CD14-positive monocyte (primary cell): Measurements from ENCODE around the gene MFAP1. TPM values are rescaled to one million over a fixed set of nuclear protein-coding genes. Genes with fewer than 3 reads are reported as not detected.
"Not testable (repeated sequence)": the region's sequence is repeated elsewhere in the genome, so short reads cannot be mapped to it uniquely, and the experiment has no call there.

Experiments used
- DNase-seq, 3 donors: peaks; one replicate each; pipeline ENCODE4 v3.0.0-alpha.2; 2011 to 2022
- H2AFZ ChIP-seq: 2 replicates; pipeline ENCODE4 v1.6.0; 2012; ENCODE audit warnings: mild to moderate bottlenecking, low read depth, low read length, inconsistent platforms; ENCODE audit not compliant: insufficient read depth, poor library complexity, severe bottlenecking
- H3K27ac ChIP-seq, 2 donors: 1 replicate in 1 of 2; 2 replicates in 1 of 2; pipeline ENCODE4 v1.5.1; 2012 to 2013; ENCODE audit warnings: low read length in 2 of 2, control low read depth in 1 of 2, inconsistent platforms in 1 of 2, low read depth in 1 of 2, mild to moderate bottlenecking in 1 of 2
- H3K27me3 ChIP-seq, 2 donors: one replicate each; pipeline versions ENCODE4 v1.6.0 to v1.6.1; 2011 to 2013; ENCODE audit warnings: low read length in 2 of 2; ENCODE audit not compliant: control insufficient read depth in 2 of 2, insufficient read depth in 2 of 2
- H3K36me3 ChIP-seq, 2 donors: replicated peaks in 1 of 2; 1 replicate in 1 of 2; 2 replicates in 1 of 2; pipeline versions ENCODE4 v1.5.1 to v1.6.1; 2012 to 2013; ENCODE audit warnings: low read length in 2 of 2, control low read depth in 1 of 2, inconsistent platforms in 1 of 2, mild to moderate bottlenecking in 1 of 2; ENCODE audit not compliant: insufficient read depth in 2 of 2, control insufficient read depth in 1 of 2
- H3K4me1 ChIP-seq, 2 donors: 1 replicate in 1 of 2; 2 replicates in 1 of 2; pipeline versions ENCODE4 v1.5.1 to v1.6.1; 2012 to 2013; ENCODE audit warnings: low read length in 2 of 2, control low read depth in 1 of 2, inconsistent platforms in 1 of 2, mild to moderate bottlenecking in 1 of 2, moderate library complexity in 1 of 2; ENCODE audit not compliant: insufficient read depth in 2 of 2, control insufficient read depth in 1 of 2
- H3K4me2 ChIP-seq: replicated peaks from 2 replicates; pipeline ENCODE3; 2012; ENCODE audit warnings: low read length, moderate library complexity, mild to moderate bottlenecking; ENCODE audit not compliant: poor library complexity, severe bottlenecking; ENCODE audit errors: extremely low read depth
- H3K4me3 ChIP-seq, 3 experiments: fragments of 200-600 bp in 1 of 3; sonication (generic) in 1 of 3; replicated peaks in 1 of 3; 1 replicate in 2 of 3; 2 replicates in 1 of 3; pipeline ENCODE4 v1.5.1; 2011 to 2013; ENCODE audit warnings: low read length in 3 of 3, mild to moderate bottlenecking in 3 of 3, control low read depth in 2 of 3, low read depth in 2 of 3, inconsistent platforms in 1 of 3, moderate library complexity in 1 of 3
- H3K79me2 ChIP-seq: 2 replicates; pipeline ENCODE4 v1.6.0; 2012; ENCODE audit warnings: mild to moderate bottlenecking, control low read depth, inconsistent platforms, low read length, moderate library complexity; ENCODE audit not compliant: insufficient read depth
- H3K9ac ChIP-seq: 2 replicates; pipeline ENCODE4 v1.6.0; 2017; ENCODE audit warnings: low read length, mild to moderate bottlenecking; ENCODE audit not compliant: insufficient read depth, poor library complexity, severe bottlenecking
- H3K9me3 ChIP-seq, 2 donors: replicated peaks in 1 of 2; 1 replicate in 1 of 2; 2 replicates in 1 of 2; pipeline versions ENCODE4 v1.5.1 to v1.6.1; 2012 to 2013; ENCODE audit warnings: low read length in 2 of 2, control low read depth in 1 of 2; ENCODE audit not compliant: control insufficient read depth in 1 of 2, insufficient read depth in 1 of 2
- H4K20me1 ChIP-seq: 2 replicates; pipeline ENCODE4 v1.6.0; 2012; ENCODE audit warnings: mild to moderate bottlenecking, low read length, control low read depth, moderate library complexity; ENCODE audit not compliant: insufficient read depth
- H3K27ac Mint-ChIP-seq, 7 donors: one replicate each; pipeline ENCODE4 v1.8.0; 2020; ENCODE audit warnings: mild to moderate bottlenecking in 7 of 7, mixed read lengths in 7 of 7, moderate library complexity in 6 of 7, inconsistent platforms in 2 of 7
- H3K27me3 Mint-ChIP-seq, 3 donors: one replicate each; pipeline ENCODE4 v1.8.0; 2021 to 2022; ENCODE audit warnings: low read depth in 3 of 3, mild to moderate bottlenecking in 3 of 3, mixed read lengths in 3 of 3, moderate library complexity in 3 of 3, inconsistent platforms in 1 of 3
- H3K36me3 Mint-ChIP-seq, 2 donors: one replicate each; pipeline ENCODE4 v1.8.0; 2020; ENCODE audit warnings: mixed read lengths in 2 of 2, inconsistent platforms in 1 of 2, mild to moderate bottlenecking in 1 of 2
- H3K4me1 Mint-ChIP-seq: one replicate; pipeline ENCODE4 v1.8.0; 2020; ENCODE audit warnings: mild to moderate bottlenecking, mixed read lengths
- H3K4me3 Mint-ChIP-seq, 2 donors: one replicate each; pipeline ENCODE4 v1.8.0; 2020; ENCODE audit warnings: mild to moderate bottlenecking in 2 of 2, mixed read lengths in 2 of 2, moderate library complexity in 1 of 2
- H3K9me3 Mint-ChIP-seq, 7 donors: one replicate each; pipeline ENCODE4 v1.8.0; 2020 to 2022; ENCODE audit warnings: mixed read lengths in 7 of 7, mild to moderate bottlenecking in 6 of 7, moderate library complexity in 6 of 7, inconsistent platforms in 2 of 7
- WGBS: methylation state at CpG from one replicate; pipeline ENCODE4 v1.1.5; 2013; ENCODE audit warnings: missing lambda C conversion rate; ENCODE audit not compliant: insufficient coverage; 5-methylcytosine and 5-hydroxymethylcytosine counted together
- intact Hi-C, 2 donors: fragments of 100-400 bp; cut with micrococcal nuclease; formaldehyde crosslinking; loops; one replicate each; pipeline versions ENCODE4 v1.15.0 to v1.15.1; 2023
- polyA plus RNA-seq, 3 donors: library from polyadenylated mRNA; depleted of rRNA in 1 of 3; unstranded in 2 of 3; stranded (reverse) in 1 of 3; fragments of 300-500 nt in 2 of 3; fragments of >200 nt in 1 of 3; fragmentation: Illumina TruSeq in 2 of 3; gene quantifications; 1 replicate in 2 of 3; 2 replicates in 1 of 3; pipeline ENCODE4 v1.2.3, GENCODE V29; 2012 to 2021
- TF ChIP-seq, protein P1 (sequence below): fragments of 200-600 bp; IDR thresholded peaks from one replicate; pipeline ENCODE4 v1.8.0; 2022; ENCODE audit warnings: antibody characterized with exemption, mild to moderate bottlenecking

MFAP1 gene
- polyA plus RNA-seq, 3 donors, result 2.6 to 3.7 (median 3.7) TPM

GRCh38 chr15:43845421-43845820, 20.9 kb upstream of the MFAP1 start:
- H3K27me3 ChIP-seq, result no peaks in the 10 kb centered on the region
- no peak overlapping the region for H3K27ac ChIP-seq
- intact Hi-C loops, result no loop called here
- Mint-ChIP-seq H3K27ac (no peak overlapping the region), H3K4me3 (no peak overlapping the region), H3K9me3 (no peaks in the 10 kb centered on the region), H3K27me3 (peaks cover 0 to 1% (median 0%) of the 10 kb centered on the region in 3 donors), H3K36me3 (peaks cover 17 to 60% of the 10 kb centered on the region in 2 donors), H3K4me1 (no peaks in the 10 kb centered on the region)
- peaks cover 10 to 38% of the 10 kb centered on the region in 2 donors for H3K36me3 ChIP-seq
- no peak overlapping the region for H3K9ac ChIP-seq
- TF ChIP-seq, protein P1, sequence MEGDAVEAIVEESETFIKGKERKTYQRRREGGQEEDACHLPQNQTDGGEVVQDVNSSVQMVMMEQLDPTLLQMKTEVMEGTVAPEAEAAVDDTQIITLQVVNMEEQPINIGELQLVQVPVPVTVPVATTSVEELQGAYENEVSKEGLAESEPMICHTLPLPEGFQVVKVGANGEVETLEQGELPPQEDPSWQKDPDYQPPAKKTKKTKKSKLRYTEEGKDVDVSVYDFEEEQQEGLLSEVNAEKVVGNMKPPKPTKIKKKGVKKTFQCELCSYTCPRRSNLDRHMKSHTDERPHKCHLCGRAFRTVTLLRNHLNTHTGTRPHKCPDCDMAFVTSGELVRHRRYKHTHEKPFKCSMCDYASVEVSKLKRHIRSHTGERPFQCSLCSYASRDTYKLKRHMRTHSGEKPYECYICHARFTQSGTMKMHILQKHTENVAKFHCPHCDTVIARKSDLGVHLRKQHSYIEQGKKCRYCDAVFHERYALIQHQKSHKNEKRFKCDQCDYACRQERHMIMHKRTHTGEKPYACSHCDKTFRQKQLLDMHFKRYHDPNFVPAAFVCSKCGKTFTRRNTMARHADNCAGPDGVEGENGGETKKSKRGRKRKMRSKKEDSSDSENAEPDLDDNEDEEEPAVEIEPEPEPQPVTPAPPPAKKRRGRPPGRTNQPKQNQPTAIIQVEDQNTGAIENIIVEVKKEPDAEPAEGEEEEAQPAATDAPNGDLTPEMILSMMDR, result no peak
- no peak overlapping the region for H3K4me3 ChIP-seq
- no peaks in the 10 kb centered on the region for H4K20me1 ChIP-seq
- H2AFZ ChIP-seq, result no peak overlapping the region
- no peaks in the 10 kb centered on the region for H3K79me2 ChIP-seq
- no peaks in the 10 kb centered on the region for H3K9me3 ChIP-seq
- H3K4me2 ChIP-seq, result no peak overlapping the region
- no peak for DNase-seq
- no peaks in the 10 kb centered on the region for H3K4me1 ChIP-seq

DNA sequence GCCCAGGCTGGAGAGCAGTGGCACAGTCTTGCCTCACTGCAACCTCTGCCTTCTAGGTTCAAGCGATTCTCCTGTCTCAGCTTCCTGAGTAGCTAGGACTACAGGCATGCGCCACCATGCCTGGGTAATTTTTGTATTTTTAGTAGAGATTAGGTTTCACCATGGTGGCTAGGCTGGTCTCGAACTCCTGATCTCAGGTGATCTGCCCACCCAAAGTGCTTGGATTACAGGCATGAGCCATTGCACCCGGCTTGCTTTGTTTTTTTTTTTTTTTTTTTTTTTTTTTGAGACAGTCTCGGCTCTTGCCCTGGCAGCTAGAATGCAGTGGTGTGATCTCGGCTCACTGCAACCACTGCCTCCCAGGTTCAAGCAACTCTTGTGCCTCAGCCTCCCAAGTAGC, 8.0 kb upstream of the MFAP1 start:
- peak overlapping the region in 1 of 2 donors; percentile 15 for H3K27ac ChIP-seq
- H3K4me3 Mint-ChIP-seq, H2AFZ ChIP-seq, H3K9me3 Mint-ChIP-seq, H3K4me3 ChIP-seq, H3K27me3 ChIP-seq, H3K9me3 ChIP-seq, H3K27me3 Mint-ChIP-seq, intact Hi-C loops, H4K20me1 ChIP-seq, H3K4me2 ChIP-seq, H3K4me1 ChIP-seq, H3K9ac ChIP-seq, DNase-seq: not testable (repeated sequence)
- 100% methylated on average over 2 of the region's 6 CpGs for WGBS
- H3K36me3 Mint-ChIP-seq, result peaks cover 16 to 36% of the 10 kb centered on the region in 2 donors
- peaks cover 9 to 19% of the 10 kb centered on the region in 2 donors for H3K36me3 ChIP-seq
- H3K4me1 Mint-ChIP-seq, result peaks cover 15% of the 10 kb centered on the region
- H3K79me2 ChIP-seq, result peaks cover 65% of the 10 kb centered on the region
- H3K27ac Mint-ChIP-seq, result peak overlapping the region in 4 of 7 donors; percentile 30 to 87 (median 46)

GRCh38 chr15:43831519-43832052, 7.1 kb upstream of the MFAP1 start:
- intact Hi-C loops, H4K20me1 ChIP-seq, H3K4me3 ChIP-seq, DNase-seq, H3K9ac ChIP-seq, H3K27me3 ChIP-seq, H3K4me3 Mint-ChIP-seq, H3K9me3 Mint-ChIP-seq, H3K27me3 Mint-ChIP-seq, H3K9me3 ChIP-seq, H3K4me2 ChIP-seq: not testable (repeated sequence)
- Histone ChIP-seq H3K4me1 (peaks cover 7 to 17% of the 10 kb centered on the region in 2 donors), H3K27ac (peak overlapping the region in 1 of 2 donors; percentile 15), H3K79me2 (peaks cover 74% of the 10 kb centered on the region), H3K36me3 (peaks cover 9 to 18% of the 10 kb centered on the region in 2 donors), H2AFZ (peak overlapping the region; percentile 6)
- Mint-ChIP-seq H3K27ac (peak overlapping the region in 2 of 7 donors; percentile 1 to 37), H3K36me3 (peaks cover 13 to 36% of the 10 kb centered on the region in 2 donors), H3K4me1 (peaks cover 22% of the 10 kb centered on the region)
- WGBS, result 100% methylated on average over 5 of the region's 14 CpGs

DNA sequence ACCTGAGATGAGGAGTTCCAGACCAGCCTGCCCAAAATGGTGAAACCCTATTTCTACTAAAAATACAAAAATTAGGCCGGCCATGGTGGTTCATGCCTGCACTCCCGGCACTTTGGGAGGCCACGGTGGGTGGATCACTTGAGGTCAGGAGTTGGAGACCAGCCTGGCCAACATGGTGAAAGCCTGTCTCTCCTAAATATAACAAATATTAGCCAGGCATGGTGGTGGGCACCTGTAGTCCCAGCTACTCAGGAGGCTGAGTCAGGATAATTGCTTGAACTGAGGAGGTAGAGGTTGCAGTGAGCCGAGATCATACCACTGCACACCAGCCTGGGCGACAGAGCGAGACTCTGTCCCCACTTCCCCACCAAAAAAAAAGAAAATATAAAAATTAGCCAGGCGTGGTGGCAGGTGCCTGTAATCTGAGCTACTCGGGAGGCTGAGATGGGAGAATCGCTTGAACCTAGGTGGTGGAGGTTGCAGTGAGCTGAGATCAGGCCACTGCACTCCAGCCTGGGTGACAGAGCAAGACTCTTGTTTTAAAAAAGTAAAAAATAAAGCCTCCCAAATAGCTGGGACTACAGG, 6.3 kb upstream of the MFAP1 start:
- Histone ChIP-seq H3K4me1 (peaks cover 12 to 24% of the 10 kb centered on the region in 2 donors), H3K27ac (peak overlapping the region in 1 of 2 donors; percentile 15), H3K36me3 (peaks cover 2 to 10% of the 10 kb centered on the region in 2 donors), H3K79me2 (peaks cover 82% of the 10 kb centered on the region)
- H3K4me3 Mint-ChIP-seq, H4K20me1 ChIP-seq, H3K27me3 Mint-ChIP-seq, H3K27me3 ChIP-seq, H3K9ac ChIP-seq, H3K9me3 Mint-ChIP-seq, H3K4me3 ChIP-seq, DNase-seq, H3K4me2 ChIP-seq, H2AFZ ChIP-seq, H3K9me3 ChIP-seq, intact Hi-C loops: not testable (repeated sequence)
- 97% methylated on average over 5 of the region's 9 CpGs for WGBS
- H3K27ac Mint-ChIP-seq, result peak overlapping the region in 3 of 7 donors; percentile 37 to 68 (median 45)
- H3K36me3 Mint-ChIP-seq, result peaks cover 8 to 28% of the 10 kb centered on the region in 2 donors
- peaks cover 25% of the 10 kb centered on the region for H3K4me1 Mint-ChIP-seq
